NCI-H774 (cell line): ENCODE data around the gene UBXN10.
"Not testable (repeated sequence)": the region's sequence is repeated elsewhere in the genome, so short reads cannot be mapped to it uniquely, and the experiment has no call there.

Experiments used
- DNase-seq: peaks from one replicate; lab custom pipeline; 2025; lab: John Stamatoyannopoulos, UW

The UBXN10 gene

DNA sequence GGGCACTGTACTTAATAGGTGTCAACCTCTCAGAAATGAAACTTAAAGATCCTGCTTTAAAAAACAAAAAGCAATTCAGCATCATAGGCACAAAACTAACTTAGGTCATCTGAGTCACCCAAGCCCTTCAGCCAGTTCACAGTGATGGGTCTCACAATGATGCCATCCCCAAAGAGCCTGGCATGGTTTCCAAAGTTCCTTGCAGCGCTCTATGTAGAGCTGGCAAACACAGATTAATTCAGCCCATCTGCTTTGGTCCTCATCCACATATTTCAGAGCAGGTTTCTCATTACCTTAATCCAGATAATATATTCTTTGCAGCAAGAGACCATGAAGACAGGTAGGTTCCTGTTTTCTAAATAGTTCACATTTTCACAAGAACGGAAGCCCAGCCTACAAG, 15.1 kb downstream of the UBXN10 start:
- no peak for DNase-seq

DNA sequence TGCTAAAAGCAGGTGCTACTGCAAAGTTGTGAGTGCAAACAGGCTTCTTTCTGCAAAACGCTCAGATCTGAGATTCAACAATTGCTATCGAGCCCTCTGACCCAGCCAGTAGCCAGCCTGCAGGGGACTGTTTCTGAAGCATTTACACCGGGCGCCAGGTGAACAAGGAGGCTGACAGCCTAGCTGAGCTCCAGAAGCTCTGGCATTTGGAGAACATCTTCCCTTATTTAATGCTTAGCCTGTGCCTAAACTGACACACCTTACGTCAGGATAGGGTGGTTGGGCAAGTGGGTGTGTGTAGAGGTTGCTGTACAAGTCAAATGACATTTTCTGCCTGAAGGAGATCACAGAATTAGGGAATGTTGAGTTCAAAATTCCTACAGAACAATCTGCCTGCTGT, 16.3 kb downstream of the UBXN10 start:
- DNase-seq: no peak

DNA sequence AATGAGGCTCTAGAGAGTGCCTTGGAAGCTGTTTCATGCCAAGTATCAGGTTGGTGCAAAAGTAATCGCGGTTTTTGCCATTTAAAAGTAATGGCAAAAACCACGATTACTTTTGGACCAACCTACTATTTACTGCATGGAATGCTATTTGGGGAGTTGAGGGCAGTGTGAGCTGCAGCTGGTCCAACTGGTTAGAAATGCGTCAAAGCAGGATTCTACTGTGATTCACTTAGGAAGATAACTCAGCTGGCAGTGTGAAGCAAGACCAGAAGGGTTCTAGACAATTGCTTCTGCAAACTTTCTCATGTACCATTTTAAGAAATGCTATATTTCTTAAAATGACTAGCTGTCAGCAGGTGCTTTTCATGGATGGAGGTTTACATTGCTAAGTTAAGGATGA, 21.6 kb downstream of the UBXN10 start:
- DNase-seq: no peak

DNA sequence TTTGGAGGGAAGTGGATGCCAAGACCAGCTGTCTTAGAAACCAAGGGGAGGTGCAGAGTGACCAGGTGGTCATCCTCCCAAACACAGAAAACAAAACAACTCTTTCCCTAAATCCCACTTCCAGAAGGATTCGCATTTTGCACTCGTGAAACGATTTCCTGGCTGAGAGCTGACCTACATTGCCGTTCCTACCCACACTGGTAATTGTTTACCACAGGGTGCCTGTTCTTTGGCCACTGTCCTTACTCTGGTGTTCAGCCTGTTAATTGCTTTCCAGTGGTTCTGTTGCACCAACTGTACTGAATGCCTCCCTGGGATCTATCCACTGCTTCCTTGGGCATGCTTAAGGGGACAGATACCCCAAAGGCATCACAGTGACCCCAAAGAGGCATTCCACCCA, 23.6 kb downstream of the UBXN10 start:
- no peak for DNase-seq

DNA sequence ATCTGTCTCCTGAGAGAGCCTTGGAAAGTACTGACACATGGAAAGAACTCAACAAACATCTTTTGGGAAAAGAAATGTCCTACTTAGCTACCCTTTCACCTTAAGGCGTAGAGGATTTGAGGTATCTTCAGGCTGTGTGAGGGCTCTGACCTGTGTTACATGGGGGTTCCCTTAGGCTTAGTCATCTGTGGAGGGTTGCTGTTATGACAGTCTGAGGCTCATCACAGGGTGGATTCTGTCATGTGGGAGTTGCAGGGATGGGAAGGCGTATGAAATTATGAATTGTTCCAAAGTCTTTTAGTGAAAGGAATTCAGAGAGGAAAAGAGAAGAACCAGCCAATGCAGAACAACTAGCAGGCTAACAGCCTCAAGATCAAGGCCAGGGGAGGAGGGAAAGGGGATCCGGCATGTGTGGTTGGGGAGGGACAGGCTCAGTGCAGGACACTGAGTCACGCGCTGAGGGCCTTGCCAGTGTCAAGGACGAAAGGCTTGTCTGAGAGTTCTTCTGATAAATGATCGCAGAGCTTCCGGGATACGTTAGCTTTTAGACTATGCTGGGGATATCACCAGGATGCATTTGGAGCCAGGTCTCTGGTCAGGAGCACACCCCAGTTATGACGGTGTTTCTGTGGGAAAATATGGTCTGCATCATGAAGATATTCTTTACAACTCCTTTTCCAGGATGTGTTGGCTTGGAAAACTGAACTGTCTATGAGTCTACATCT, 25.0 kb downstream of the UBXN10 start:
- DNase-seq: no peak

DNA sequence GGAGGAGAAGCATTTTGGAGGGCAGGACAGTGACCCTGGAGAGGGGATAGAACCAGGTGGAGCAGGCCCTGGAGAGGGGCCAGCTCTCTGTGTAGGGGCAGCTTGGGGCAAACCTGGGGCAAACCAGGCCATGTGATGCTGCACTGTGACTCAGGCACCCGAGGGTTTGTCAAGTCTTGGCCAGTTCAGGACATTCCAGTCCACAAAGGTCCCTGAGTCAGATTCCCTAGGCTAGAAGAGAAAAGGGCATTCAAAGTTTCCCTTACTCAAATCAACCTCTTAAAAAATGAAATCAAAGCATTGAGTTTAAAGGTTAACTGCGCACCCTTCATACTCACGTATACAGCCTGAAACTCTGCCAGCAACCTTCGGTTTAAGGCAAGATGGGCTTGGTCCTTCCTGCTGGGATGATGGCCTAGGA, 25.6 kb downstream of the UBXN10 start:
- DNase-seq: no peak

DNA sequence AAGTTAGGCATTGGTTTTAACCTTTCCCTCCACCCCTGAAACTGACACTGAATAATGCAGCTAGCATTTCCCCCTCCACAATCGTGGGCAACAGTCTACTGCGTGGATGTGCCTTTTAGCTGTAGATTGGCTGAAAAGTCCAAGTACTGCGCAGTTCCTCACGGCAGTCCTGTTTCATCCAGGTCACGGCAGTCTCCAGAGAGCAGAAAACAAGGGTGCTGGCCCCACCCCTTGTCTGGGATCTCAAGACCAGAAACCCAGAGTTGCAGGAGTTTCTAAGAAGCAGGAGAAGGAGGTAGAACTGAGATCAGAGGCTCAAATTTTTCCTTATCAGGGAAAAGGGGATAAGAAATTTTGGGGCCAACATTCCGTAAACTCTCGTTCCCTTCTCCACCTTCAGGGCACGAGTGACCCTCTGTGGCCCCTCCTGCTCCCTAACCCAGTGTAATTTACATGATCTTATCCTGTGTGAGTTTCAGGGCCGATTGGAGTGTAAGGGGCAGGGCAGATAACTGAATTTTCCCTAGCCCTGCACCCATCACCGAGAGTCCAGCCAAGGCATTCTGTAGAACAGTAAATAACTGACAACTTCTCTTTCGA, 26.3 kb downstream of the UBXN10 start:
- DNase-seq: no peak

DNA sequence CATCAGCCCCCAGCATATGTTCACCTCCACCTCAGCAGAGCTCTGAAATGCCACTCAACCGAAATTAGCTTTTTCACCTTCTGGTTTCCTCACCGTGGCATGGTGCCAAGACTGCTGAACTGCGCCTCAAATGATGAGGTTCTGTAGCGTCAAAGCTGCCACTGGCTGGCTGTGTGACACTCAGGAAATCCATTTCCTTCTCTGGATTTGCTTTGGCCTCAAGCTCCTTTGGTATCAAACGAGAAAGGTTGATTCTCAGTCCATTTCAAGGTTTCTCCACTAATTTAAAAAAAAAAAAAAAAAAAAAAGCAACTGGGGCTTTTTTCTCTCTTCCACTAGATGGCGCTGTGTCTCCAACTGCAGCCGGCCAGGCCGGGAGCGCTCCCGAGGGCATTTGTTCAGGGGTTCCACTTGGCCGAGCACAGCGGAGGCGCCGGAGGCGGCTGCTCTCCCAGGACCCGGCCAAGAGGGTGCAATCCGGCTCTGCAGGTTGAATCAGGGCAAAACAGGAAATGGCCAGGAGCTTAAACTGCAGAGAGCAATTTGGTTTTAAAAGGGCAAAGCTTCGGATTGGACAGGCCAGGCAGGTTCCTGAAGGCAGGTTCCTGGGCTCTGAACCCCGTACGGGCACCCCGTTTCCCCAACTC, 26.9 kb downstream of the UBXN10 start:
- peak; percentile 28 for DNase-seq

DNA sequence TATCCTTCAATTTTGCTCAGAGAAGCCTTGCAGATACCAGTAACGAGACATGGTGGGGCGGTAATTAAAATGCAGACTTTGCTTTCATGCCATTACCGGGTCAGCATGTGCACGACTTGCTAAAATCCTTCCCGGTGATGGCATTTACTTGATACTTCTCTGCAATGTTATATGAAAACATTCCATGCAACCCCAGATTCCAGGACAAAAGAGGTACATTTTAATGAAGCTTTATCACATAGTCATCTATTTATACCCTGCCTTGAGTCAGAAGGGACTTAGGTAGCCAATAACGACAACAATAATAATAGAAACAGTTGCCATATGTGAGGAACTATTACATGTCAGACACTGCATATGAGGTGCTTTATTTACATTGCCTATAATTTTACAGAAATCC, 29.8 kb downstream of the UBXN10 start:
- no peak for DNase-seq

DNA sequence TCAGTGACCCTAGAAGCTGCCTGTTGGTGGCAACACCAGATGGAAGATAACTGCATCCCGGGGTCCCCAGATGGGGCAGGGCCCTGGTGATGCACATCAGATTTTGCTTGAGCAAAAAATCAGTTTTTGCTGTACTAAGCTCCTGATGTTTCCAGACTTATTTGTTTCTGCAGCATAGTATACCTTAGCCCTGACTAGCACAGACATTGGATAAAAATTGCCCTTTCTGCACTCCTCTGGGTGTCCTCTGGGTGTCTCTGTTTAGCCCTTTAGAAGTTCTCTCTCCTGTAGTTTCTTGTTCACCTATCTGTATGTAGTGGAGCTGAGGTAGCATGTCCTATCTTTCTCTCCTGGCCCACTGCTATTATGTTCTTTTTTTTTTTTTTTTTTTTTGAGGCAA, 30.7 kb downstream of the UBXN10 start:
- DNase-seq: no peak

DNA sequence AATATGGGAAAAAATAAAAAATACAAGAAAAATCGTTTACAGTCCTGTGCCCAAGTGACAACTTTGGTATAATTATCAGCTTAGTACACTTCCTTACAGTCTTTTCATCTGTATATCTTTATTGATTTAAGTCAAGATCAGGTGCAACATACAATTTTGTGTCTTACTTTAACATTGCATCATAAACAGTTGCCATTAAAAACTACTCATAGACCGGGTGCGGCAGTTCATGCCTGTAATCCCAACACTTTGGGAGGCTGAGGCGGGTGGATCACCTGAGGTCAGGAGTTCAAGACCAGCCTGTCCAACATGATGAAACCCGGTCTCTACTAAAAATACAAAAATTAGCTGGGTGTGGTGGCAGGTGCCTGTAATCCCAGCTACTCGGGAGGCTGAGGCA, 33.2 kb downstream of the UBXN10 start:
- not testable (repeated sequence) for DNase-seq

DNA sequence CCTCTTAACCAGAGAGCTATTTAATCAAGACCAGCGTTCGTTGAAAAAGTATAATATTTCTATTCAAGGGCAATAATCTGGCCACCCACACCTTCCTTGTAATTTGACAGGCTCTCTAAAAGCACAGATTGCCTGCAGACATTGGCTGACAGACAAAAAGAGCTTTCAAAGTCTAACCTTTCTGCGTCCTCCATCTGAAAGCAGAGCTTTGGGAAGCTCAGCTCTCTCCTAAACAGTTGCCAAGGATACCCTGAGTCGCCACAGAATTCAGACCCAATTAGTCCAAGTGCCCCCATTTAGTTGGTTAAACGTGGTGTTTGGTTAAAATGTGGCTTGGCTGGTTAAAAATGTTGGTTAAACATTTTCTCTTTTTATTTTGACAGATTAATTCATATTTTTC, 34.1 kb downstream of the UBXN10 start:
- DNase-seq: no peak

DNA sequence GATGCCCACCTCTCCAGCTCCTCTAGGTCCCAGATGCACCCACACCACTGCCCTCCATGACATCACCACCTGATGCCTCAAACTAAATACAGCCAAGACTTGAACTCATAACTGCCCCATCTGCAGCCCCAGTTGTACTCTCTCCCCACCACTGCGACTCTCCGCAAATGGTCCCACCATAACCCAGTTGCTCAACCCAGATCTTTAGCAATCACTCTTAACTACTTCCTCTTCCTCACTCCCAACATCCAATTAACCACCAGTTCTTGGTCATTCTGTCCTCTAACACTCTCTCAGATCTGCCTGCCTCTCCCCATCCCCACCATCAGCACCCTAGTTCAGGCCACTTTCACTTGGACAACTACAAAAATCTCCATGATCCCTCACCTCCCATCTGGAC, 37.2 kb downstream of the UBXN10 start:
- no peak for DNase-seq

DNA sequence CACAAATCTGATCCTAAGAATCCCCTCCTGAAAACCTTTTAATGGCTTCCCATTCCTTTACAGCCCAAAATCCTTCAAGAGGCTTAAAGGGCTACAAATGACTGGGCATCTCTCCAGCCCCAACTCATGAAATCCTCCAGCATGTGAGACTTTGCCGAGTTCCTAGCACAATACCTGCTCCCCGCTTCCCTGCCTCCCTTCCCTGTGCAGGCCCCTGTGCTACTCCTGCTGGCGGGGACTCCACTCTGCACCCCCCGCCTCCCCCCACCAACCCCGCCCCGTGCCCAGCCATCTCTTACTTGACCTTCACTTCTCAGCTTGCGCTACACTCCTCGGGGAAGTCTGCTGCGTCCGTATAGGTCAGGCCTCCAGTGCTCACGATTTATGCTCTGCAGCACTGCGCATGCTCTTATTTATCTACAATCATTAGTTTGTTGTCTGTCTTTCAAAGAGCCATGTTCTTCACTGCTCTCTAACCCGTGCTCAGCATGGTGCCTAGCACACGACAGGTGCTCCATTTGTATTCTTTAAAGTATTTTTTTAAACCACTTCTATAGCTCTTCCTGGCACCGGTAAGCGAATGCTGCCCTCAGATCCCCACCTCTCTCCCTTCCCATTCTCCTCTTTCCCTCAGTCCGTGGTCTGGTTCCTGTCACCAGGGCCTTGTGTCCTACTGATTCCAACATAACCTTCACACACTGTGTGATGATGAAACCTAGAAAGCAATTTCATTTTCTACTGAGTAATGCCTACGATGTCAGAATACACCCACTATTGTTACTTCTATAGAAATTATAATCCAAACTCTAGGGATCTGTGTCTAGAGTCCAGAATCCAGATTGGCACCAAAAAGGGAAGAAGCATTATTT, 37.9 kb downstream of the UBXN10 start:
- no peak for DNase-seq

DNA sequence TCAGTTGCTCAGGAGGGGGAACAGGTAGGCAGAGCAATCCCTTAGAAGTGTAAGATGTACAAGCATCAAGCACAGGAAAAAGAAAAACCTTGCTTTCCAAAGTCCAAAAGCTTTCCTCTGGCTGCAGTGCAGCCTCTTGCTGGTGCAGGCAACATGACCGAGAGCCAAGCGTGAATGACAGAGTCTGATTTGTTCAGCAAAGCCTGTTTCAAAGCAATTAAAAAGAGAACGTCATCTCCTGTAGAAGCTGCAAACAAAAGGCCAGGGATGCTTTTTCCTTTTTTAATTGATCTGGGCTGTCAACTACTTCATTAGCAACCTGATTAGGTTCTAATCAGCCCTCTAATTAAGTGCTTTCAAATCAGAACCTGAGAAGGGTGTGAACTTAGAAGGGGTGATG, 38.6 kb downstream of the UBXN10 start:
- DNase-seq: no peak

DNA sequence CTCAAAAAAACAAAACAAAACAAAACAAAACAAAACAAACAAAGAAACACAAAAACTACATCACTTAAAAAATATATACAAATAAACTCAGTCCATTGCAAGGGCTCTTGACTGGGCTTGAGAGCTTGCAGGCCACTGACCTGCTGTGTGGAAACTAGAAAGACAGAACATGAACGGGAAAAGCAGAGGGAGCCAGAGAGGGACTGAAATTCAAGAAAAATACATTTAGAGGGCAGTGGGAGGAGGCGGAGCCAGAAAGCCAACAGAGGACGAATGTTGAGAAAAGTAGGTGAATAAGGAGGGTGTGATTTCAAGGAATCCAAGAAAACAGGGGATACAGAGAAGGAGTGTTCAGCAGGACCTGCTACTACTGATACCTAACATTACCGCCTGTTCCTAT, 41.8 kb downstream of the UBXN10 start:
- DNase-seq: no peak

DNA sequence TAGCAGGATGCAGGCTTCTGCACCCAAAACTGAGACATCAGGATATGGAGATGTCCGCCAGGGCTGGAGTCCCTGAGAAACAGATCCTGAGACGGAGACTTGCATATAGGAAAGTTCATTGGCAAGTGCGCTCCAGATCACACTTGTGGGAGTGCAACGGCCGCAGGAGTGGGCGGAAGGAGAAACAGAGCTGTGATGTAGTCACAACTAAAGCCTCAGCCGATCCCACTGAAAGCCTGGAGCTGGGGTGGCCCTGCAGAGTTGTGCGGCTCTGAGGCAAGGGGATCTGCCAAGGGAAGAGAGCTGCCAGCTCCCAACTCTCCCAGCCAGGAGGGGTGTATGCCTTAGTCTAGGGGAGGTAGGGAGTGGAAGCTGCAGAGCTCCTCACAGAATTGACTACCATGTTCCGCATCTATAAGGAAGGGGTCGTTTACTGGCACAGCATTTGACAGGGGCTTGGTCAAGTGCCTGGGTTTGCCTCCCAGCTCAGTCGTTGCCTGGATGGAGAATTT, 42.5 kb downstream of the UBXN10 start:
- DNase-seq: no peak

DNA sequence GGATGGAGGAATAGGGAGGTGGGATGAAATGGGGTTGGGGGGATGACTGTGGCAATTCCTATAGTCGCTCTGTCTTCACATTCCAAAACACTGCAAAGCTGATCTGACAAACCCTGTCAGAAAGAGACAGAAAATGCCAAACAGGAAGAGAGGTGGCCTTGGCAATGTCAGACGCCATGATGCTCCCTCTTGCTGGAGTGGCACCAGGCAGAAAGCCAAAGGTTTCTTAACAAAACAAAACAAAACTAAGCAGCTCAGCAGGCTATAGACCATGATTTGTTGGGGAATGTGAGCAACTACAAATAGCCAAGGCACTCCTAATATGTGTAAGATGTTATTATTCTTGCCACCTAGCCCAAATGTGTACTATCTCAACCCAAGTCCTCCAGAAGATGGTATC, 43.3 kb downstream of the UBXN10 start:
- DNase-seq: no peak

DNA sequence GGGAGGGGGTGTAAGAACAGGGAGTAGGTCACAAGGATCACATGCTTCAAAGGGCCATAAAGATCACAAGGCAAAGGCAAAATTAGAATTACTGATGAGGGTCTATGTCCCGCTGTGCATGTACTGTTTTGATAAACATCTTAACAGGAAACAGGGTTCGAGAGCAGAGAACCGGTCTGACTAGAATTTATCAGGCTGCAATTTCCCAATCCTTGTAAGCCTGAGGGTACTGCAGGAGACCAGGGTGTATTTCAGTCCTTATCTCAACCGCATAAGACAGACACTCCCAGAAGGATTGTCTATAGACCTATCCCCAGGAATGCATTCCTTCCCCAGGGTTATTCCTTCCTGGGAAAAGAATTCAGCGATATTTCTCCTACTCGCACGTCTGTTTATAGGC, 46.7 kb downstream of the UBXN10 start:
- not testable (repeated sequence) for DNase-seq

DNA sequence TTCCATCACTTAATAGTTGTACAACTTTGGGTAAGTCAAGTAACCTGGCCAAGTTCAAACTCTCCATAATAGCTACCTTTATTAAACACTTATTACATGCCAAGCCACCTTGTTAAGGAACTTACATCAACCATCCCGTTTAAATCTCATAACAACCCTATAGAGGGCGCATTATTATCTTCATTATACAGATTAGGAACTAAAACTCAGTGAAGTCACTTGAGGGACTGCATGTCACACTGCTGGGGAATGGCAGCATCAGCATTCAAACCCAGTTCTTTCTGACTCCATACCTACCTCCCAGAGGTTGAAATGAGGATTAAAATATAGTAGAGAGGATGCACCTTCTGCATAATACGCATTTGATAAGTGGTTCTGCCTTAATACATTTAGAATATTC, 47.5 kb downstream of the UBXN10 start:
- no peak for DNase-seq

DNA sequence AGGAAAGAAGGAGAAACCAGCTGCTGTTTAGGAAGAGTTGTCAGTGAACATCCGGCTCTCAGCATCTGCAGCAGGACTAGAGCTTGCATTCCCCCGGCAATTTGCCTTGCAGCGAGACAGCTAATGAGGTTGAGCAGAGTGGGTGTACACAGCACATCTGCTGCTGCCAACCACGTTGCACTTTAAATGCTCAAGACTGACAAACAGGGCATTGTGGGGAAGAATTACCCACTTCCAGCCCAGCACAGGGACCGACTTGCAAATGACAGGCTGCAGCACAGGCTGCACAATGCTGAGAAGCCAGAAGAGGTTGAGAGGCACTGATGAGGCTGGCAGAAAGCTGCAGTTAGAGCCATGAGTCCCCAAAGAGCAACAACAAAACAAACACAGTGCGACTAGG, 48.0 kb downstream of the UBXN10 start:
- no peak for DNase-seq

DNA sequence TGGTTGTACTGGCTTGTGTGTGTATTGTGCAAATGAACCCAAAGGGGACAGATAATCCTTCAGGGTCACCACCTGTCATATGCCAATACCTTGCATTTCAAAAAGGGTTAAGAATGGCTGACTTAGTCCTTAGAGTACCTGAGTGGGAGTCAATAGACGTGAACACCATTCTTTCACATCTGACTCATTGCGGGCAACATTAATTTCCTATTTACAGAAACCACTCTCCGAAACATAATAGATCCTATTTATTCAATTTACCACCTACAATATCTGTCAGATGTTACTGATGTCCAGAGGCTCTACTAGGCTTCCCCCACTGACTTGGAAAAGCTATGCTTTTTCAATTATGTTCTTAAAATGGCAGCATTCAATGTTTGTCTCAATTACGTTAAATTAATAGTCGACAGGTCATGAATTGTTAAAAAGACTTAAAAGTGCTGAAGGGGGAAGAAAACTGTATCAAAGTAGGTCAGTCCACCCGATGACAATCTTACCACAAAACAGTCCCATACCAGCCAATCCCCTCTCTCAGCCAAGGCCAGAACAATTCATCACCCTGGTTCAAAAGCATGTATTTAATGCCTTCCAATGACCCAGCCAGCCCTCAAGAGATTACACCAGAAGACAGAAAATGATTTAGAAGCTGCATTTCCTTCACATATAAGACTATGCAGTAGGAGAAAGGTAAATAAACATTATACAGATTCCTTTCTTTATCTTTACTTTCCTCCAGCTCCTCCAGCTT, 49.1 kb downstream of the UBXN10 start:
- DNase-seq: no peak
